ENCODE results near the gene COX15. TPM values are rescaled to one million over a fixed set of nuclear protein-coding genes. Genes with fewer than 3 reads are reported as not detected.

COX15 gene
- total and polyA plus RNA-seq, 2 of the 8 experiments (the other 6 are each of a cell fraction or from before 2014, with no cell fraction given) = 17.5 to 36.6 TPM

GRCh38 chr10:99742701-99743100 lies 10.8 kb upstream of the COX15 start:
- no peaks in the 10 kb centered on the region for H3K79me2 ChIP-seq (ENCODE audit: control insufficient read depth in 1 of 2, insufficient read depth in 2 of 2, low read length in 2 of 2)
- peaks cover 0 to 4% of the 10 kb centered on the region in 2 experiments for H4K20me1 ChIP-seq (replicated peaks in 1 of 2; ENCODE audit: control insufficient read depth in 1 of 2, insufficient read depth in 2 of 2, low read length in 2 of 2)

More at GRCh38 chr10:99742701-99743100, 10.8 kb upstream of the COX15 start:
- Histone ChIP-seq H3K27ac (ENCODE audit: low read depth, low read length) (no peak overlapping the region), H3K79me1 (ENCODE audit: low read depth, low read length) (peaks cover 3% of the 10 kb centered on the region; the same call in 1 of the 2 replicates), H3K9me3 (ENCODE audit: insufficient read depth in 2 of 2, low read depth in 1 of 2, low read length in 1 of 2) (no peaks in the 10 kb centered on the region), H3K23me2 (ENCODE audit: low read depth, low read length) (no peaks in the 10 kb centered on the region), H3K4me3 (ENCODE audit: extremely low read depth in 1 of 4, insufficient read depth in 2 of 4, low read depth in 3 of 4, low read length in 4 of 4) (no peak overlapping the region), H3K14ac (ENCODE audit: insufficient read length) (no peak overlapping the region), H3K4ac (replicated peaks; ENCODE audit: insufficient read length, low read depth, low read length) (no peak overlapping the region), H3K4me1 (replicated peaks in 1 of 4; ENCODE audit: control insufficient read depth in 3 of 4, insufficient read depth in 4 of 4, low read length in 3 of 4) (no peaks in the 10 kb centered on the region), H3K36me3 (ENCODE audit: control insufficient read depth in 2 of 4, insufficient read depth in 4 of 4, low read length in 3 of 4) (peaks cover 16 to 80% (median 42%) of the 10 kb centered on the region in 4 experiments), H2BK20ac (ENCODE audit: low read length) (no peak overlapping the region), H2BK15ac (ENCODE audit: low read length) (no peak overlapping the region), H2AFZ (ENCODE audit: low read length) (no peak overlapping the region), H4K91ac (replicated peaks; ENCODE audit: insufficient read length, low read length) (no peak overlapping the region), H3K9ac (replicated peaks in 1 of 4; ENCODE audit: extremely low read depth in 1 of 4, low read depth in 3 of 4, low read length in 3 of 4) (no peak overlapping the region), H4K8ac (ENCODE audit: extremely low read depth, insufficient read depth, low read length) (no peak overlapping the region), H3K18ac (ENCODE audit: extremely low read depth, low read length) (no peak overlapping the region), H4K5ac (ENCODE audit: insufficient read length, low read depth, low read length) (no peak overlapping the region), H2BK12ac (ENCODE audit: low read depth, low read length) (no peak overlapping the region), H2BK5ac (ENCODE audit: low read depth, low read length) (no peak overlapping the region), H2AK5ac (ENCODE audit: low read depth, low read length) (no peak overlapping the region), H3K27me3 (replicated peaks in 1 of 4; ENCODE audit: control insufficient read depth in 3 of 4, extremely low read depth in 1 of 4, insufficient read depth in 3 of 4, low read length in 3 of 4) (no peaks in the 10 kb centered on the region), H3K23ac (ENCODE audit: insufficient read length) (no peak overlapping the region), H3K56ac (replicated peaks; ENCODE audit: insufficient read length, low read depth, low read length) (no peak overlapping the region), H2BK120ac (replicated peaks; ENCODE audit: low read depth, low read length) (no peak overlapping the region), H3K4me2 (ENCODE audit: insufficient read depth in 1 of 2, low read depth in 2 of 2, low read length in 2 of 2) (no peak overlapping the region)
- CTCF ChIA-PET (ENCODE audit: partially characterized antibody) = interaction anchor here (0.6 to 1.7 kb wide), 2 partner anchors 10 to 300 kb away, joined by 3 read pairs; no protein-coding TSS in a partner anchor
- no peak for DNase-seq (ENCODE audit: low read depth in 1 of 2, low spot score in 2 of 2)
- WGBS, 2 experiments (ENCODE audit: extremely low coverage in 1 of 2, insufficient coverage in 1 of 2, insufficient read length in 1 of 2, insufficient replicate concordance in 2 of 2, low coverage in 1 of 2, low lambda C conversion rate in 2 of 2, missing lambda C conversion rate in 1 of 2) = 87 to 100% methylated on average over 1 to 2 of the region's 2 CpGs
- FAIRE-seq = no peak
- POLR2A ChIA-PET (ENCODE audit: partially characterized antibody) = interaction anchor here (1.2 to 1.9 kb wide), 2 partner anchors 10 to 13 kb away, joined by 4 to 8 read pairs; partner anchors contain the start of genes COX15 and CUTC
- TF ChIP-seq USF2 (IDR thresholded peaks at IDR 0.05; ENCODE audit: low read length) (no peak), POU5F1 (IDR thresholded peaks at IDR 0.05; ENCODE audit: low read depth, low read length) (no peak), NANOG (IDR thresholded peaks at IDR 0.05; ENCODE audit: insufficient read depth, low read depth, low read length, poor library complexity, severe bottlenecking) (no peak), HDAC2 (IDR thresholded peaks at IDR 0.05; ENCODE audit: borderline replicate concordance in 1 of 2, low read depth in 2 of 2, low read length in 2 of 2) (no peak), HDAC6 (IDR thresholded peaks at IDR 0.05; ENCODE audit: low read depth, low read length) (no peak), MAFK (IDR thresholded peaks at IDR 0.05; ENCODE audit: low read depth, low read length) (no peak), SIX5 (IDR thresholded peaks at IDR 0.05; ENCODE audit: low read depth, low read length) (no peak), CHD1 (IDR thresholded peaks at IDR 0.05; ENCODE audit: low read depth, low read length) (no peak), YY1 (IDR thresholded peaks at IDR 0.05; ENCODE audit: low read depth, low read length) (no peak), RNF2 (IDR thresholded peaks at IDR 0.05; ENCODE audit: borderline replicate concordance, low read depth, low read length, missing control alignments, poor library complexity, severe bottlenecking) (no peak), PHF8 (conservative IDR thresholded peaks at IDR 0.05; ENCODE audit: low read depth, low read length) (no peak), MAX (IDR thresholded peaks at IDR 0.05) (no peak)
